ENCODE results near the gene CHPF.

DNA sequence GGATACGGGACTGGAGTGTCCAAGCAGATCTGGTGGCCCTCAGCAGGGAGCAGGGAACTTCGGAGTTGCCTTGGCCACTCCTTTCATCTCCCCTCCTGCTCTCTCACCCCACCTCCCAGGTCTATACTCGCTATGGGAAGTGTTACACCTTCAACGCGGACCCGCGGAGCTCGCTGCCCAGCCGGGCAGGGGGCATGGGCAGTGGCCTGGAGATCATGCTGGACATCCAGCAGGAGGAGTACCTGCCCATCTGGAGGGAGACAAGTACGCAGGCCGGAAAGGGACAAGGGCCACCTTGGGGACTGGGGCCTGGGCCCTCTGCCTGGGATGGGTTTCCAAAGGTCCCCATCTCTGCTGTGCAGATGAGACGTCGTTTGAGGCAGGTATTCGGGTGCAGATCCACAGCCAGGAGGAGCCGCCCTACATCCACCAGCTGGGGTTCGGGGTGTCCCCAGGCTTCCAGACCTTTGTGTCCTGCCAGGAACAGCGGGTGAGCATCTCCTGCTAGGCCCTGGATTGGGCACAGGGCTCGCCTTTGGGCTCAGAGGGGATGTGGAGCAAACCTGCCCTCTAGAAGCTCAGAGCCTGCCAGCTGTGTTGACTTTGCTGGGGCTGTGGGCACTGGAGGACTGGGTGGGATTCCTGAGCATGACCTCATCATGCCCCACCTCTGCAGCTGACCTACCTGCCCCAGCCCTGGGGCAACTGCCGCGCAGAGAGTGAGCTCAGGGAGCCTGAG lies 11.8 kb downstream of the CHPF start:
- TF ChIP-seq EZH2 (IDR thresholded peaks at IDR 0.05) (no peak), FOSL1 (IDR thresholded peaks at IDR 0.05; ENCODE audit: low read depth) (no peak), CEBPB (IDR thresholded peaks at IDR 0.05; ENCODE audit: low read depth) (no peak), EZH2phosphoT487 (IDR thresholded peaks at IDR 0.05; ENCODE audit: borderline replicate concordance) (no peak), EGR1 (IDR thresholded peaks at IDR 0.05; ENCODE audit: low read depth) (no peak)
- TF ChIP-seq, protein P1, sequence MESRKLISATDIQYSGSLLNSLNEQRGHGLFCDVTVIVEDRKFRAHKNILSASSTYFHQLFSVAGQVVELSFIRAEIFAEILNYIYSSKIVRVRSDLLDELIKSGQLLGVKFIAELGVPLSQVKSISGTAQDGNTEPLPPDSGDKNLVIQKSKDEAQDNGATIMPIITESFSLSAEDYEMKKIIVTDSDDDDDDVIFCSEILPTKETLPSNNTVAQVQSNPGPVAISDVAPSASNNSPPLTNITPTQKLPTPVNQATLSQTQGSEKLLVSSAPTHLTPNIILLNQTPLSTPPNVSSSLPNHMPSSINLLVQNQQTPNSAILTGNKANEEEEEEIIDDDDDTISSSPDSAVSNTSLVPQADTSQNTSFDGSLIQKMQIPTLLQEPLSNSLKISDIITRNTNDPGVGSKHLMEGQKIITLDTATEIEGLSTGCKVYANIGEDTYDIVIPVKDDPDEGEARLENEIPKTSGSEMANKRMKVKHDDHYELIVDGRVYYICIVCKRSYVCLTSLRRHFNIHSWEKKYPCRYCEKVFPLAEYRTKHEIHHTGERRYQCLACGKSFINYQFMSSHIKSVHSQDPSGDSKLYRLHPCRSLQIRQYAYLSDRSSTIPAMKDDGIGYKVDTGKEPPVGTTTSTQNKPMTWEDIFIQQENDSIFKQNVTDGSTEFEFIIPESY (IDR thresholded peaks at IDR 0.05; ENCODE audit: extremely low read depth, insufficient replicate concordance, low read length): no peak
- TF ChIP-seq, protein P2, sequence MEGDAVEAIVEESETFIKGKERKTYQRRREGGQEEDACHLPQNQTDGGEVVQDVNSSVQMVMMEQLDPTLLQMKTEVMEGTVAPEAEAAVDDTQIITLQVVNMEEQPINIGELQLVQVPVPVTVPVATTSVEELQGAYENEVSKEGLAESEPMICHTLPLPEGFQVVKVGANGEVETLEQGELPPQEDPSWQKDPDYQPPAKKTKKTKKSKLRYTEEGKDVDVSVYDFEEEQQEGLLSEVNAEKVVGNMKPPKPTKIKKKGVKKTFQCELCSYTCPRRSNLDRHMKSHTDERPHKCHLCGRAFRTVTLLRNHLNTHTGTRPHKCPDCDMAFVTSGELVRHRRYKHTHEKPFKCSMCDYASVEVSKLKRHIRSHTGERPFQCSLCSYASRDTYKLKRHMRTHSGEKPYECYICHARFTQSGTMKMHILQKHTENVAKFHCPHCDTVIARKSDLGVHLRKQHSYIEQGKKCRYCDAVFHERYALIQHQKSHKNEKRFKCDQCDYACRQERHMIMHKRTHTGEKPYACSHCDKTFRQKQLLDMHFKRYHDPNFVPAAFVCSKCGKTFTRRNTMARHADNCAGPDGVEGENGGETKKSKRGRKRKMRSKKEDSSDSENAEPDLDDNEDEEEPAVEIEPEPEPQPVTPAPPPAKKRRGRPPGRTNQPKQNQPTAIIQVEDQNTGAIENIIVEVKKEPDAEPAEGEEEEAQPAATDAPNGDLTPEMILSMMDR (IDR thresholded peaks at IDR 0.05 in 2 of 3, conservative IDR thresholded peaks at IDR 0.05 in 1 of 3; ENCODE audit: borderline replicate concordance in 1 of 3, insufficient read depth in 1 of 3, low read depth in 2 of 3, low read length in 2 of 3): no peak
- TF ChIP-seq, protein P3, sequence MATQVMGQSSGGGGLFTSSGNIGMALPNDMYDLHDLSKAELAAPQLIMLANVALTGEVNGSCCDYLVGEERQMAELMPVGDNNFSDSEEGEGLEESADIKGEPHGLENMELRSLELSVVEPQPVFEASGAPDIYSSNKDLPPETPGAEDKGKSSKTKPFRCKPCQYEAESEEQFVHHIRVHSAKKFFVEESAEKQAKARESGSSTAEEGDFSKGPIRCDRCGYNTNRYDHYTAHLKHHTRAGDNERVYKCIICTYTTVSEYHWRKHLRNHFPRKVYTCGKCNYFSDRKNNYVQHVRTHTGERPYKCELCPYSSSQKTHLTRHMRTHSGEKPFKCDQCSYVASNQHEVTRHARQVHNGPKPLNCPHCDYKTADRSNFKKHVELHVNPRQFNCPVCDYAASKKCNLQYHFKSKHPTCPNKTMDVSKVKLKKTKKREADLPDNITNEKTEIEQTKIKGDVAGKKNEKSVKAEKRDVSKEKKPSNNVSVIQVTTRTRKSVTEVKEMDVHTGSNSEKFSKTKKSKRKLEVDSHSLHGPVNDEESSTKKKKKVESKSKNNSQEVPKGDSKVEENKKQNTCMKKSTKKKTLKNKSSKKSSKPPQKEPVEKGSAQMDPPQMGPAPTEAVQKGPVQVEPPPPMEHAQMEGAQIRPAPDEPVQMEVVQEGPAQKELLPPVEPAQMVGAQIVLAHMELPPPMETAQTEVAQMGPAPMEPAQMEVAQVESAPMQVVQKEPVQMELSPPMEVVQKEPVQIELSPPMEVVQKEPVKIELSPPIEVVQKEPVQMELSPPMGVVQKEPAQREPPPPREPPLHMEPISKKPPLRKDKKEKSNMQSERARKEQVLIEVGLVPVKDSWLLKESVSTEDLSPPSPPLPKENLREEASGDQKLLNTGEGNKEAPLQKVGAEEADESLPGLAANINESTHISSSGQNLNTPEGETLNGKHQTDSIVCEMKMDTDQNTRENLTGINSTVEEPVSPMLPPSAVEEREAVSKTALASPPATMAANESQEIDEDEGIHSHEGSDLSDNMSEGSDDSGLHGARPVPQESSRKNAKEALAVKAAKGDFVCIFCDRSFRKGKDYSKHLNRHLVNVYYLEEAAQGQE (IDR thresholded peaks at IDR 0.05; ENCODE audit: low read depth): no peak

All from HCT116 (cell line).